H1 (cell line): ENCODE data around the gene PPFIA2.

ENCODE experiments used
- CTCF ChIP-seq, 3 experiments: IDR thresholded peaks; 1 replicate in 2 of 3; 2 replicates in 1 of 3; pipeline versions ENCODE4 v1.5.1 to v1.6.1; 2011; ENCODE audit warnings: low read length in 3 of 3, mild to moderate bottlenecking in 3 of 3, inconsistent platforms in 2 of 3, low read depth in 1 of 3, moderate library complexity in 1 of 3; ENCODE audit not compliant: insufficient read depth in 1 of 3; ENCODE audit errors: control extremely low read depth in 1 of 3
- TCF12 ChIP-seq: IDR thresholded peaks from 2 replicates; pipeline ENCODE4 v1.6.1; 2011; ENCODE audit warnings: low read depth, mild to moderate bottlenecking, low read length

GRCh38 chr12:81722004-81722403, 37.1 kb downstream of the PPFIA2 start:
- TF ChIP-seq CTCF (IDR thresholded peaks at IDR 0.05; ENCODE audit: control extremely low read depth in 1 of 3, insufficient read depth in 1 of 3, low read depth in 1 of 3, low read length in 3 of 3) = no peak
- TF ChIP-seq TCF12 = no peak
